Endothelial cell (in vitro differentiated cells): ENCODE data around the gene SEH1L. TPM values are rescaled to one million over a fixed set of nuclear protein-coding genes. Genes with fewer than 3 reads are reported as not detected.

ENCODE experiments used
- DNase-seq: peaks from one replicate; pipeline ENCODE4 v3.0.0; 2021; ENCODE audit warnings: low spot score
- H3K27ac Mint-ChIP-seq: one replicate; pipeline ENCODE4 v1.8.0; 2021; ENCODE audit warnings: mixed read lengths, inconsistent platforms; ENCODE audit not compliant: unreplicated experiment
- H3K27me3 Mint-ChIP-seq: one replicate; pipeline ENCODE4 v1.8.0; 2021; ENCODE audit warnings: mild to moderate bottlenecking, moderate library complexity, mixed read lengths, inconsistent platforms; ENCODE audit not compliant: unreplicated experiment
- H3K36me3 Mint-ChIP-seq: one replicate; pipeline ENCODE4 v1.8.0; 2021; ENCODE audit warnings: mild to moderate bottlenecking, low read depth, mixed read lengths, inconsistent platforms; ENCODE audit not compliant: unreplicated experiment
- H3K4me1 Mint-ChIP-seq: one replicate; pipeline ENCODE4 v1.8.0; 2021; ENCODE audit warnings: mild to moderate bottlenecking, mixed read lengths, inconsistent platforms; ENCODE audit not compliant: unreplicated experiment
- H3K4me3 Mint-ChIP-seq: one replicate; pipeline ENCODE4 v1.8.0; 2021; ENCODE audit warnings: mild to moderate bottlenecking, mixed read lengths, inconsistent platforms; ENCODE audit not compliant: unreplicated experiment
- H3K9me3 Mint-ChIP-seq: one replicate; pipeline ENCODE4 v1.8.0; 2021; ENCODE audit warnings: mixed read lengths, inconsistent platforms; ENCODE audit not compliant: unreplicated experiment
- CTCF ChIP-seq: fragments of 200-600 bp; sonication (generic); IDR thresholded peaks from one replicate; pipeline ENCODE4 v1.5.0; 2021; ENCODE audit warnings: antibody characterized with exemption; ENCODE audit not compliant: unreplicated experiment
- total RNA-seq: library from RNA; stranded (reverse); fragmentation: NEBNext Ultra II Directional; extraction: Animal tissue kit (Norgen Biotek cat#: 25700); gene quantifications from one replicate; pipeline ENCODE4 v1.2.1, GENCODE V29; 2021; ENCODE audit not compliant: unreplicated experiment

The SEH1L gene
- total RNA-seq, 1 donor from 2014 or later, result 35.1 TPM

GRCh38 chr18:13007248-13007560 lies 59.4 kb downstream of the SEH1L start:
- H3K4me1 Mint-ChIP-seq, result peaks cover 14% of the 10 kb centered on the region
- H3K27me3 Mint-ChIP-seq, result no peaks in the 10 kb centered on the region
- no peak for DNase-seq
- H3K36me3 Mint-ChIP-seq, result peaks cover 5% of the 10 kb centered on the region
- no peak overlapping the region for H3K4me3 Mint-ChIP-seq
- H3K9me3 Mint-ChIP-seq, result no peaks in the 10 kb centered on the region
- no peak for TF ChIP-seq CTCF
- peak overlapping the region; percentile 84 for H3K27ac Mint-ChIP-seq

- no peak for TF ChIP-seq CTCF
- peaks cover 15% of the 10 kb centered on the region for H3K36me3 Mint-ChIP-seq
- no peaks in the 10 kb centered on the region for H3K27me3 Mint-ChIP-seq
- no peak for DNase-seq
- H3K27ac Mint-ChIP-seq, result no peak overlapping the region
- H3K9me3 Mint-ChIP-seq, result no peaks in the 10 kb centered on the region
- H3K4me1 Mint-ChIP-seq, result peaks cover 11% of the 10 kb centered on the region
- H3K4me3 Mint-ChIP-seq, result no peak overlapping the region
These were observed 63.9 kb downstream of the SEH1L start for GRCh38 chr18:13011719-13012118.

- Mint-ChIP-seq H3K27ac (no peak overlapping the region), H3K4me1 (no peaks in the 10 kb centered on the region), H3K9me3 (no peaks in the 10 kb centered on the region), H3K27me3 (no peaks in the 10 kb centered on the region), H3K4me3 (no peak overlapping the region), H3K36me3 (peaks cover 10% of the 10 kb centered on the region)
- no peak for TF ChIP-seq CTCF
- DNase-seq, result no peak
These were observed 66.4 kb downstream of the SEH1L start for GRCh38 chr18:13014232-13014631.

- Mint-ChIP-seq H3K27me3 (no peaks in the 10 kb centered on the region), H3K9me3 (no peaks in the 10 kb centered on the region), H3K27ac (no peak overlapping the region), H3K4me1 (no peaks in the 10 kb centered on the region), H3K36me3 (peaks cover 10% of the 10 kb centered on the region), H3K4me3 (no peak overlapping the region)
- no peak for TF ChIP-seq CTCF
- no peak for DNase-seq
These were observed 67.0 kb downstream of the SEH1L start for GRCh38 chr18:13014818-13015217.

GRCh38 chr18:13017247-13017875 lies 69.5 kb downstream of the SEH1L start:
- H3K4me3 Mint-ChIP-seq, result no peak overlapping the region
- H3K36me3 Mint-ChIP-seq, result peaks cover 10% of the 10 kb centered on the region
- H3K9me3 Mint-ChIP-seq, result no peaks in the 10 kb centered on the region

More at GRCh38 chr18:13017247-13017875, 69.5 kb downstream of the SEH1L start:
- Mint-ChIP-seq H3K4me1 (no peaks in the 10 kb centered on the region), H3K27ac (no peak overlapping the region), H3K27me3 (no peaks in the 10 kb centered on the region)
- no peak for TF ChIP-seq CTCF
- DNase-seq, result no peak
